Cardiac septum (tissue), 1 donor: ENCODE results near the gene ZSCAN31. TPM values are rescaled to one million over a fixed set of nuclear protein-coding genes. Genes with fewer than 3 reads are reported as not detected.

ENCODE experiments used
- DNase-seq: peaks from one replicate; pipeline ENCODE4 v3.0.0-alpha.2; 2020; ENCODE audit warnings: low spot score
- intact Hi-C: fragments of 100-400 bp; cut with DNase I; formaldehyde crosslinking; loops from one replicate; pipeline ENCODE4 v1.14.0; 2022
- total RNA-seq: library from RNA; stranded (reverse); fragmentation: NEBNext Ultra II Directional; extraction: Animal tissue kit (Norgen Biotek cat#: 25700); gene quantifications from one replicate; pipeline ENCODE4 v1.2.1, GENCODE V29; 2021
- donor health status: DM: no; HTN: no; CAD: no.

ZSCAN31 gene
- total RNA-seq, 1 donor from 2014 or later = 7.1 TPM

DNA sequence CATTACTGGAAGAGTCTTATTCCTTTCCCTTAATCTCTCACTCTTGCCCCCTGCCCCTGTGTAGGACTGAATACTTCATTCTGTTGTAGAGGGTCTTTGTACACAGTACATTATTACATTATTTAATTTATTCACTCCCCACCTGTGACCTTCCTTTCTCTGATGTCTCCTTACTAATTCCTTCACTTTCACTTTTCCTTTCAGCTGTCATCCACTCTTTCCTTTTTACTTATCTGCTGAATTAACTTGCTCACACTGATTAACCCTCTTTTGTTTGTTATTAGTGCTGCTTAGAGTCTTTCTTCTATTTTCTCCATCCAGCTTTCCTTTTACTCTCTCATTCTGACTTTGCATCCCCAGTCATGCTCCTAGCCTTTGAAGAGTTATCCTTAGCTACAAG lies 61.1 kb downstream of the ZSCAN31 start:
- intact Hi-C loops = no loop called here
- no peak for DNase-seq

Other genes starting within 250 kb of the ZSCAN31 start
- gene ZSCAN16, start 211.5 kb downstream of the ZSCAN31 start, total RNA-seq = 1.9 TPM
- 15.7 TPM for gene ZKSCAN8, start 194.3 kb downstream of the ZSCAN31 start, total RNA-seq
- gene ZSCAN9, start 110.9 kb downstream of the ZSCAN31 start, total RNA-seq = 8.4 TPM
- gene ZKSCAN4, start 83.9 kb downstream of the ZSCAN31 start, total RNA-seq = 2.4 TPM
- gene NKAPL, start 76.9 kb downstream of the ZSCAN31 start, total RNA-seq = 6.6 TPM
- 13.4 TPM for gene ZSCAN26, start 69.0 kb downstream of the ZSCAN31 start, total RNA-seq
- gene PGBD1, start 54.6 kb downstream of the ZSCAN31 start, total RNA-seq = 3.8 TPM
- gene ZKSCAN3, start 13.8 kb upstream of the ZSCAN31 start, total RNA-seq = 5.3 TPM
- gene ZSCAN12, start 63.6 kb upstream of the ZSCAN31 start, total RNA-seq = 3.1 TPM
- 1.6 TPM for gene ZSCAN23, start 107.3 kb upstream of the ZSCAN31 start, total RNA-seq
- not detected for gene GPX6, start 179.6 kb upstream of the ZSCAN31 start, total RNA-seq
- not detected for gene GPX5, start 189.7 kb upstream of the ZSCAN31 start, total RNA-seq